HG03354 (cell line): ENCODE results near the gene ZSCAN18.
"Not testable (repeated sequence)": the region's sequence is repeated elsewhere in the genome, so short reads cannot be mapped to it uniquely, and the experiment has no call there.

Source experiments
- ATAC-seq: cut with Tn5 transposase; IDR thresholded peaks from one replicate; pipeline ENCODE4 v1.9.1; 2021; ENCODE audit warnings: mild to moderate bottlenecking; ENCODE audit not compliant: unreplicated experiment, poor library complexity, severe bottlenecking

The ZSCAN18 gene

GRCh38 chr19:58097781-58098681, at the start of gene ZSCAN18:
TSS of gene ZSCAN18 (minus strand) at chr19:58098231. CDS start at chr19:58090267, 7,964 bp downstream.
- peak; percentile 65 for ATAC-seq

DNA sequence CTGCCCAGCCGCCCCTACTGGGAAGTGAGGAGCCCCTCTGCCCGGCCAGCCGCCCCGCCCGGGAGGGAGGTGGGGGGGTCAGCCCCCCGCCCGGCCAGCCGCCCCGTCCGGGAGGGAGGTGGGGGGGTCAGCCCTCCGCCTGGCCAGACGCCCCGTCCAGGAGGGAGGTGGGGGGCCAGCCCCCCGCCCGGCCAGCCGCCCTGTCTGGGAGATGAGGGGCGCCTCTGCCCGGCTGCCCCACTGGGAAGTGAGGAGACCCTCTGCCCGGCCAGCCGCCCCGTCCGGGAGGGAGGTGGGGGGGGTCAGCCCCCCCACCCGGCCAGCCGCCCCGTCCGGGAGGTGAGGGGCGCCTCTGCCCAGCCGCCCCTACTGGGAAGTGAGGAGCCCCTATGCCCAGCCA, 49.4 kb upstream of the ZSCAN18 start:
- not testable (repeated sequence) for ATAC-seq

GRCh38 chr19:58145849-58146248, 47.8 kb upstream of the ZSCAN18 start:
- no peak for ATAC-seq

DNA sequence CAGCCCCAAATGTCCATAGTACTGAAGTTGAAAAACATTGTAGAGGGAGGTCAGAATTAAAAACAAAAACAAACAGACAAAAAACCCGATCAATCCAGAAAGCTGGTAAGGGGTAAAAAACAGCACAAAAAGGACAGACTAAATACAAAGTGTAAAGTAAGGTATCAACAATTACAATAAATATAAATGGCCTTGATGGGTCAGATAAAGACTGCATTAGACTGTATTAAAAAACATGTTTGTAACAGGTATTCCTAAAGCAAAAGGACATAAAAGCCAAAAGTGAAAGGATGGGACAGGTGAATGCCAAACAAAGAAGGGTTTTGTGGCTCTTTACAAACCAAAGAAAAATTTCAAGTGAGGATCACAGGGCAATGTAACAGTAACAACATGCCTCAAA, 36.2 kb upstream of the ZSCAN18 start:
- no peak for ATAC-seq

DNA sequence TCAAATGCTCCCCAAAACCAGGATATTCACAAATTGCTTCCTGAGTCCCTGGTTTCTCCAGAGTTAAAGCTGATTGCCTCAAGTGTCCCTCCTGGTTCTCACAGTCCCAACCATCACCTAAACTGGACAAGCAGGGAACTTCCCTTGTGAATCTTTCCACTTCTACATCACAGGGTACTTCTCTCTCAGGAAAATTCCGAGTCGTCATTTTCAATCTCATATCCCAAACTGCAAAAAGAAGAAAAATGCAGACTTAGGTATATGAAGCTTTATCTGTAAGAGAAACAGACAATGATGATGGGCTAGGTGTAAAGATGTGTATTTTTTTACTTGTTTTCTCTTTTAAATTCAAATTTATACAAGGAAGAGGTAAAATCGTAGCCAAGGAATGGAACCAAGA, 31.3 kb upstream of the ZSCAN18 start:
- ATAC-seq, result no peak

- ATAC-seq, result no peak
Observed at GRCh38 chr19:58128041-58128685, 30.1 kb upstream of the ZSCAN18 start.

GRCh38 chr19:58123354-58123753, 25.3 kb upstream of the ZSCAN18 start:
- ATAC-seq, result no peak

GRCh38 chr19:58118979-58119733, 21.1 kb upstream of the ZSCAN18 start:
- ATAC-seq, result no peak

DNA sequence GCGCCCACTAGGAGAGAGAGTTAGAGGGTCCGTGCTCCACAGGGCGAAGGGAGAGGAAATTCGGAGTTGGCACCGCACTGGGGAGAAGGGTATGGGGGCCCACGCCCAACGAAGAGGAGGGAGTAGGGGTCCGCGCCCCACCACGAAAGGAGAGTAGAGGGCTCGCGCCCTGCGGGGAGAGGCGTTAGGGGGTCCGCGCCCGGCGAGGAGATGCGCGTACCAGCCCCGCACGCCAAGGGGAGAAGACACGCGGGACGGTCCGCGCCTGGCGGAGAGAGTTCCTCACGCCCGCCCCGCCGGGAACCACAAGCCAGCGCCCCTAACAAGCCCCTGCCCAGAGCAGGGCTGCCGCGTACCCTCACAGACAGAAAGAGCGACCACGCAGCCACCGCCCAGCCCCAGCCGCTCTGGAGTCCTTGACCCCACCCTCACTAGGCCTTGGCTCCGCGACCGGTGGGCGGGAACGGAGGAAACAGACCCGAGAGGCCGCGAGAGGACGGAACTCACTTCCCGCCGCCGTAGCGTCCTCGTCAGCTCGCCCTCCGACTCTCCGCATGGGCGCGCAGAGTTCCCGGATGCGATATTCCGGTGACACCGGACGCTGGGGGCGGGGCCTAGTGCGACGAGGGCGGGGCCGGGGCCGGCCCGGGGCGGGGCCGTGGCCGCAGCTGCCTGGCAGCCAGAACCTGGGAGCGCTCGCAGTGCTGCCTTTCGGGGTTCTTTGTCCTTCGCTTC, 20.0 kb upstream of the ZSCAN18 start:
- ATAC-seq, result no peak

DNA sequence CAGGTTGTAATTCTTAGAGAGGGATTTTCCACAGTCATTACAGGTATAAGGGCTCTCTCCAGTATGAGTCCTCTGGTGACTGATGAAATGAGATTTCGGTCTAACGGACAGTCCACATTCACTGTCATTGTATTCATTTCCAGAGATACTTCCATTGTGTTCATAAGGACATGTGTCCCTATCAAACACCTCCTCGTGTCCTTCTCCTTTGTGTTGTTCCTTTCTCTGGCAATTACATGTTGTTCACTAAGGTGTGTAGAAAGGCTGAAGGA, 10.5 kb upstream of the ZSCAN18 start:
- no peak for ATAC-seq

DNA sequence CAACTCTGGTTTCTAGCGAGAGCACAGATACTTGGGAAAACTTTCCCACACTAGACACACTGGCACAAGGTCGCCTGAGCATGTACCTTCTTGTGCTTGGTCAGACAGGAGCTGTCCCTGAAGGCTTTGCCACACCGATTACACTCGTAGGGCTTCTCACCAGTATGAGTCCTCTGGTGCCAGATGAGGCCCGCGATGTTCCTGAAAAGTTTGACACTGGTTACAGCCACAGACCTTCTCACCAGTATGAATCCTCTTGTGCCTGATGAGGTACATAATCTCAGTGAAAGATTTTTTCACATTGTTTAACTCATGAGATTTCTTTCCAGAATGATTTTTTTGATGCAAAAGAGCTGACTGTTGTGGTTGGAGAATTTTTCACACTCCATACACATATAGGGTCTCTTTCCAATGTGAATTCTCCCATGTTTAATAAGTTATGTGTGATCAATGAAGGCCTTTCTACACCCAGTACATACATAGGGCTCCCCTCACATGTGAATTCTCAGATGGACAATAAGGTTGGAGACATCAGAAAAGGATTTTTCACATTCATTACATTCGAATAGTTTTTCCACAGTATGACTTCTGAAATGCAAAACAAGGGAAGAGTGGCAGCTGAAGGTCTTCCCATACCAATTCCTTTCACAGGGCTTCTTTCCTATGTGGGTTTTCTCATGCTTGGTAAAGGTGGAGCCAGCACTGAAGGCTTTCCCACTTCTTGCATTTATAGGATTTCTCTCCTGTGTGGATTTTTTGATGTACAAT, 9.9 kb upstream of the ZSCAN18 start:
- ATAC-seq, result no peak

DNA sequence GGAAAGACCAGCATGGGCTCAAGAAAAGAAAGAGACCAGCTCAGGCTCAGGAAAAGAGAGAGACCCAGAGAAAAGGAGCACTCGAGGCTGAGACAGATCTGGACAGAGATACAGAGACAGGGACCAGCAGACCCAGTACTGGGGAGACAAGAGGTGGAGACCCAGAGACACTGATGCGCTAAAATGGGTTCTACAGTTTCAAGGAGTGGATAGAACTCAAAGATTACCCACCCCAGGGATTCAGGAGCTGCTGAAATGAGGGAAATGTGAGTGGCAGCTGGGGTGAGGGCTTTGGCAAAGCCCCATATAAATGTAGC, 609 bp upstream of the ZSCAN18 start:
- ATAC-seq, result no peak

GRCh38 chr19:58097349-58097748, 682 bp downstream of the ZSCAN18 start:
- no peak for ATAC-seq

DNA sequence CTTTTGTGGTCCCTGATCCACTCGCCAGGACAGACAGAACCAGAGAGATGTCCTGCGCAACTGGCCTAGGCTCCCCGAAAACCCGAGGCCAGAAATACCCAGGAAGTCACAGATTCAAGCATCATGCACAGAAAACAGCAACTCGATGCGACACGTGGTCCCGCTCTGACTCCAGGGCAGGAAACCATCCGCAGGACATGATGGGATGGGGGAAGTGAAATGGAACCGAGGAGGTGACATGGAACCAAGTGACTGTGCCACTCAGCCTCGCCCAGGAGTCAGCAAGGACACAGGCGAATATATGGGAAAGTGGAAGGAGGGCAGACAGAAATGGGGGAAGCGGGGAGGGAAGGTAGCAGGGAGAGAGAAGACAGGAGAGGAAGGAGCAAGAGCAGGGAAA, 1.1 kb downstream of the ZSCAN18 start:
- no peak for ATAC-seq

- ATAC-seq, result no peak
Observed at GRCh38 chr19:58095328-58095727, 2.7 kb downstream of the ZSCAN18 start.

DNA sequence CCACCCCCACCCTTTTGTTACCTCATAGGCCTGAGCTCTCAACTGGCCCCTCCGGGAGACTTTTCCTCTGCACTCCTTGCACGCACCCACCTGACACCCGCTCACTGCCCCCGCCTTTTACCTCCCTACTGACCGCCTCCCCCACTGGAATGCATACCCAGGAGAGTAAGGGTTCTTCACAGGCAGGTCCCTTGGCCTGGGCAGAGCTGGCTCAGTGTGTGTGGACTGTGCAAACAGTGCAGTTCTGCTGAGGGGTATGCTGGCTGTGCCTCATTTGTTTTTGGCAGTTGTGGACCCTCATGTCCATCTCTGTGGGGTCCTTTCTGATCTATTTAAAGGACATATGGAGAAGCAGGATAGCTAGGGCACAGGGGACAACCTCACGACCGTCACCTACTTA, 5.0 kb downstream of the ZSCAN18 start:
- ATAC-seq, result no peak

DNA sequence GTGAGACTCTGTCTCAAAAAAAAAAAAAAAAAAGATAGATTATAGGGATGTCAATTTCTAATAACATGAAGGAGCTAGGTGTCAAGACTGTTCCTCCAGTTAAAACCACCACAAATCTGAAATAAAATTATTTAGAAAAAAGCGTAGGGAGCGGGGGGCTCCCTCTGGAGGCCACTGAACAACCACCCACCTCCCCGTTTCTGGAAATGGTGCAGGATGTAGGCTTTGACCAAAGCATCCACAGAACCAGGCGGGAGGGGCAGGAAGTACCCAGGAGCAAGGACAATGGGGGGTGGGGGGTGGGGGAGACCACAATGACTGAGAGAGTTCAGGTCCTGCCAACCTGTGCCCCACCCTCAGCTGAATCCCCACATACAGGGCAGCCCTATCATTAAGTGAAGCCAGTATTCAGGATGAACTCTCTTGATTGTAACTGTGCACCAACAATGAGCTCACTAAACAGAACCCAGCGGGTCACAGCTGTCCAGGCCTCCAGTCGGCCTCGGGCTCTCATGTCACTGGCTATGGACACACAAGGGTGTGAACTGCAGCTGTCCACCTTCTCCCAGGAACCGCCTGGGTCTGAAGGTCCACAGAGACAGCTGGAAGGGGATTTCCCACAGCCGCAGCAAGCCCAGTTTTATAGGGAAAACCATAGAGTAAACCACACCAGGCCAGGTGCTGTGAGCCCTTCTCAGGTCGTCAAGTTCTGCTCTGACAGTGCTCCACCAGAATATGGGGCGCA, 6.6 kb downstream of the ZSCAN18 start:
- no peak for ATAC-seq

DNA sequence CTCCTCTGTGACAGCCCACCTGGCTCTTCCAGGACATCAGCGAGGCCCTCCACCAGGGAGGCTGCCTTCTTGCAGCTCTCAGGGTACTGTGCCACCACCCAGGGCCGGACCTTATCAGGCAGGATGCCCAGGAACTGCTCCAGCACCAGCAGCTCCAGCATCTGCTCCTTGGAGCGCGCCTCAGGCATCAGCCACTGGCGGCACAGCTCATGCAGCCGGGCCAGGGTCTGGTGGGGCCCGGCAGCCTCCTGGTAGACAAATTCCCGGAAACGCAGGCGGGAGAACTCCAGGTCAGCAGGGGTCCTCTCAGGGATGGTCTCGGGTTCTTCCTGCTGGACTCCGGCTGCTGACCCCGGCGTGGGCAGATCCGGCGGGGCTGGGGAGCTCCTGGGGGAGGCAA, 8.2 kb downstream of the ZSCAN18 start:
- no peak for ATAC-seq

GRCh38 chr19:58088521-58089052, 9.4 kb downstream of the ZSCAN18 start:
- ATAC-seq, result no peak
